ENCODE data around the gene CXCL13.
"Not testable (repeated sequence)": the region's sequence is repeated elsewhere in the genome, so short reads cannot be mapped to it uniquely, and the experiment has no call there.

Gene CXCL13
- 0 to 0.25 (median 0) reads per million in 3 experiments for total RNA-seq

GRCh38 chr4:77605210-77605902 lies at the start of gene CXCL13:
Gene CXCL13, plus strand, starts transcription at chr4:77605820. Its CDS starts 46 bp downstream, at chr4:77605866.
- DNase-seq = no peak

- DNase-seq = no peak
Measured at GRCh38 chr4:77560170-77560569, 45.5 kb upstream of the CXCL13 start.

- not testable (repeated sequence) for DNase-seq
Measured at GRCh38 chr4:77561720-77562119, 43.9 kb upstream of the CXCL13 start.

- no peak for DNase-seq
Measured at GRCh38 chr4:77564231-77564630, 41.4 kb upstream of the CXCL13 start.

- DNase-seq = no peak
Measured at GRCh38 chr4:77566148-77566547, 39.5 kb upstream of the CXCL13 start.

- no peak for DNase-seq
Measured at GRCh38 chr4:77567549-77567948, 38.1 kb upstream of the CXCL13 start.

GRCh38 chr4:77570508-77571214 lies 35.0 kb upstream of the CXCL13 start:
- DNase-seq = not testable (repeated sequence)

GRCh38 chr4:77576351-77576750 lies 29.3 kb upstream of the CXCL13 start:
- no peak for DNase-seq

- DNase-seq = no peak
Measured at GRCh38 chr4:77578145-77578544, 27.5 kb upstream of the CXCL13 start.

- no peak for DNase-seq
Measured at GRCh38 chr4:77579406-77580076, 26.1 kb upstream of the CXCL13 start.

GRCh38 chr4:77581724-77582123 lies 23.9 kb upstream of the CXCL13 start:
- DNase-seq = no peak

GRCh38 chr4:77582156-77582555 lies 23.5 kb upstream of the CXCL13 start:
- DNase-seq = no peak

GRCh38 chr4:77582711-77583110 lies 22.9 kb upstream of the CXCL13 start:
- DNase-seq = no peak

- peak; percentile 4 for DNase-seq
Measured at GRCh38 chr4:77586951-77587383, 18.7 kb upstream of the CXCL13 start.

- DNase-seq = no peak
Measured at GRCh38 chr4:77590482-77590881, 15.1 kb upstream of the CXCL13 start.

- DNase-seq = no peak
Measured at GRCh38 chr4:77591532-77591931, 14.1 kb upstream of the CXCL13 start.

- no peak for DNase-seq
Measured at GRCh38 chr4:77593101-77593500, 12.5 kb upstream of the CXCL13 start.

- DNase-seq = no peak
Measured at GRCh38 chr4:77593993-77594392, 11.6 kb upstream of the CXCL13 start.

- no peak for DNase-seq
Measured at GRCh38 chr4:77595364-77595973, 10.2 kb upstream of the CXCL13 start.

GRCh38 chr4:77599378-77599777 lies 6.2 kb upstream of the CXCL13 start:
- no peak for DNase-seq

GRCh38 chr4:77600521-77601451 lies 4.8 kb upstream of the CXCL13 start:
- DNase-seq = peak; percentile 6

- DNase-seq = no peak
Measured at GRCh38 chr4:77601614-77602187, 3.9 kb upstream of the CXCL13 start.
